Tibial nerve (tissue), 4 donors: Measurements from ENCODE around the gene TNP2.

Source experiments
- CTCF ChIP-seq, 5 experiments: fragments of 200-600 bp in 3 of 5; fragments of 450-650 bp in 2 of 5; sonication (generic) in 3 of 5; IDR thresholded peaks; one replicate each; pipeline ENCODE4 v1.5.1; 2016 to 2019; ENCODE audit warnings: antibody characterized with exemption in 5 of 5, mild to moderate bottlenecking in 3 of 5, moderate library complexity in 2 of 5
- EP300 ChIP-seq, 2 donors: sonication (generic); formaldehyde crosslinking; IDR thresholded peaks; one replicate each; pipeline ENCODE4 v1.6.1; 2017; ENCODE audit warnings: antibody characterized with exemption in 2 of 2, mild to moderate bottlenecking in 1 of 2
- POLR2A ChIP-seq, 2 donors: fragments of 450-650 bp; IDR thresholded peaks; one replicate each; pipeline ENCODE4 v1.6.1; 2017; ENCODE audit warnings: antibody characterized with exemption in 2 of 2, mild to moderate bottlenecking in 2 of 2, moderate library complexity in 2 of 2

GRCh38 chr16:11313493-11314308 is 44.6 kb upstream of the TNP2 start:
- TF ChIP-seq CTCF (IDR thresholded peaks at IDR 0.05), result no peak
- no peak for TF ChIP-seq POLR2A (IDR thresholded peaks at IDR 0.05)
- TF ChIP-seq EP300 (IDR thresholded peaks at IDR 0.05), result no peak
